GM21786 (cell line): ENCODE results near the gene HABP2.

Source experiments
- ATAC-seq: cut with Tn5 transposase; IDR thresholded peaks from one replicate; pipeline ENCODE4 v1.9.1; 2021; ENCODE audit not compliant: unreplicated experiment

Gene HABP2

GRCh38 chr10:113525713-113526112, 27.1 kb upstream of the HABP2 start:
- ATAC-seq, result no peak

- ATAC-seq, result no peak
Measured at GRCh38 chr10:113527211-113527906, 25.5 kb upstream of the HABP2 start.

GRCh38 chr10:113528876-113529275, 24.0 kb upstream of the HABP2 start:
- ATAC-seq, result no peak

GRCh38 chr10:113529575-113529974, 23.3 kb upstream of the HABP2 start:
- ATAC-seq, result no peak

- ATAC-seq, result no peak
Measured at GRCh38 chr10:113530476-113530875, 22.4 kb upstream of the HABP2 start.

GRCh38 chr10:113532724-113533123, 20.1 kb upstream of the HABP2 start:
- ATAC-seq, result no peak

- no peak for ATAC-seq
Measured at GRCh38 chr10:113533801-113534200, 19.1 kb upstream of the HABP2 start.

- no peak for ATAC-seq
Measured at GRCh38 chr10:113534423-113534822, 18.4 kb upstream of the HABP2 start.

GRCh38 chr10:113537672-113538071, 15.2 kb upstream of the HABP2 start:
- ATAC-seq, result no peak

GRCh38 chr10:113538151-113538550, 14.7 kb upstream of the HABP2 start:
- no peak for ATAC-seq

GRCh38 chr10:113539789-113540188, 13.1 kb upstream of the HABP2 start:
- no peak for ATAC-seq

- no peak for ATAC-seq
Measured at GRCh38 chr10:113540845-113541548, 11.9 kb upstream of the HABP2 start.

- no peak for ATAC-seq
Measured at GRCh38 chr10:113541549-113541927, 11.3 kb upstream of the HABP2 start.

GRCh38 chr10:113543107-113543955, 9.5 kb upstream of the HABP2 start:
- no peak for ATAC-seq

GRCh38 chr10:113544392-113544791, 8.5 kb upstream of the HABP2 start:
- ATAC-seq, result no peak

GRCh38 chr10:113547426-113547825, 5.4 kb upstream of the HABP2 start:
- ATAC-seq, result no peak

- ATAC-seq, result no peak
Measured at GRCh38 chr10:113549856-113550255, 3.0 kb upstream of the HABP2 start.

- no peak for ATAC-seq
Measured at GRCh38 chr10:113550365-113550764, 2.5 kb upstream of the HABP2 start.

- no peak for ATAC-seq
Measured at GRCh38 chr10:113552014-113552413, 839 bp upstream of the HABP2 start.

- no peak for ATAC-seq
Measured at GRCh38 chr10:113553149-113553548, 296 bp downstream of the HABP2 start.

GRCh38 chr10:113554214-113554613, 1.4 kb downstream of the HABP2 start:
- ATAC-seq, result no peak

- ATAC-seq, result no peak
Measured at GRCh38 chr10:113555245-113555644, 2.4 kb downstream of the HABP2 start.
